ENCODE measurements around the gene PECR.

PECR gene

GRCh38 chr2:216071111-216071851 is 10.3 kb downstream of the PECR start:
- DNase-seq (ENCODE audit: low spot score): no peak

- no peak for DNase-seq (ENCODE audit: low spot score)
These were observed 11.4 kb downstream of the PECR start for GRCh38 chr2:216070195-216070594.

- DNase-seq (ENCODE audit: low spot score): no peak
These were observed 12.6 kb downstream of the PECR start for GRCh38 chr2:216069028-216069427.

GRCh38 chr2:216066230-216066629 is 15.4 kb downstream of the PECR start:
- no peak for DNase-seq (ENCODE audit: low spot score)

- no peak for DNase-seq (ENCODE audit: low spot score)
These were observed 16.9 kb downstream of the PECR start for GRCh38 chr2:216064665-216065064.

GRCh38 chr2:216064014-216064630 is 17.5 kb downstream of the PECR start:
- DNase-seq (ENCODE audit: low spot score): no peak

- no peak for DNase-seq (ENCODE audit: low spot score)
These were observed 22.3 kb downstream of the PECR start for GRCh38 chr2:216059233-216059834.

GRCh38 chr2:216057688-216058193 is 23.9 kb downstream of the PECR start:
- no peak for DNase-seq (ENCODE audit: low spot score)

GRCh38 chr2:216056739-216057138 is 24.9 kb downstream of the PECR start:
- no peak for DNase-seq (ENCODE audit: low spot score)

- DNase-seq (ENCODE audit: low spot score): no peak
These were observed 25.9 kb downstream of the PECR start for GRCh38 chr2:216055680-216056079.

- no peak for DNase-seq (ENCODE audit: low spot score)
These were observed 29.2 kb downstream of the PECR start for GRCh38 chr2:216052420-216052819.

- no peak for DNase-seq (ENCODE audit: low spot score)
These were observed 30.3 kb downstream of the PECR start for GRCh38 chr2:216051350-216051749.

GRCh38 chr2:216049452-216049851 is 32.2 kb downstream of the PECR start:
- DNase-seq (ENCODE audit: low spot score): no peak

- no peak for DNase-seq (ENCODE audit: low spot score)
These were observed 34.2 kb downstream of the PECR start for GRCh38 chr2:216047397-216047796.

- DNase-seq (ENCODE audit: low spot score): no peak
These were observed 36.6 kb downstream of the PECR start for GRCh38 chr2:216044883-216045486.

- no peak for DNase-seq (ENCODE audit: low spot score)
These were observed 37.7 kb downstream of the PECR start for GRCh38 chr2:216043949-216044348.

GRCh38 chr2:216041438-216041837 is 40.2 kb downstream of the PECR start:
- no peak for DNase-seq (ENCODE audit: low spot score)

- DNase-seq (ENCODE audit: low spot score): no peak
These were observed 41.7 kb downstream of the PECR start for GRCh38 chr2:216039918-216040317.

GRCh38 chr2:216034065-216034464 is 47.5 kb downstream of the PECR start:
- DNase-seq (ENCODE audit: low spot score): peak; percentile 80

GRCh38 chr2:216033403-216033802 is 48.2 kb downstream of the PECR start:
- no peak for DNase-seq (ENCODE audit: low spot score)

- DNase-seq (ENCODE audit: low spot score): no peak
These were observed 49.5 kb downstream of the PECR start for GRCh38 chr2:216031960-216032689.

GRCh38 chr2:216030216-216030615 is 51.4 kb downstream of the PECR start:
- DNase-seq (ENCODE audit: low spot score): no peak

Measured in ecto neural progenitor cell (in vitro differentiated cells).